ENCODE measurements around the gene OCLN.
"Not testable (repeated sequence)": the region's sequence is repeated elsewhere in the genome, so short reads cannot be mapped to it uniquely, and the experiment has no call there.

Gene OCLN

GRCh38 chr5:69491838-69492390, 676 bp upstream of the OCLN start:
- no peak for DNase-seq

- no peak for DNase-seq
Measured at GRCh38 chr5:69492923-69493395, 369 bp downstream of the OCLN start.

- peak; percentile 37 for DNase-seq
Measured at GRCh38 chr5:69493396-69494133, 975 bp downstream of the OCLN start.

- DNase-seq, result no peak
Measured at GRCh38 chr5:69494452-69494851, 1.9 kb downstream of the OCLN start.

GRCh38 chr5:69497006-69497520, 4.5 kb downstream of the OCLN start:
- no peak for DNase-seq

- DNase-seq, result no peak
Measured at GRCh38 chr5:69498384-69498783, 5.8 kb downstream of the OCLN start.

- DNase-seq, result no peak
Measured at GRCh38 chr5:69502367-69502766, 9.8 kb downstream of the OCLN start.

- no peak for DNase-seq
Measured at GRCh38 chr5:69502767-69503488, 10.3 kb downstream of the OCLN start.

- DNase-seq, result no peak
Measured at GRCh38 chr5:69504036-69504435, 11.4 kb downstream of the OCLN start.

- no peak for DNase-seq
Measured at GRCh38 chr5:69505306-69505705, 12.7 kb downstream of the OCLN start.

- no peak for DNase-seq
Measured at GRCh38 chr5:69509212-69509611, 16.6 kb downstream of the OCLN start.

- DNase-seq, result no peak
Measured at GRCh38 chr5:69510694-69511093, 18.1 kb downstream of the OCLN start.

- DNase-seq, result no peak
Measured at GRCh38 chr5:69512740-69513260, 20.2 kb downstream of the OCLN start.

- not testable (repeated sequence) for DNase-seq
Measured at GRCh38 chr5:69515570-69515969, 23.0 kb downstream of the OCLN start.

- DNase-seq, result no peak
Measured at GRCh38 chr5:69516769-69517168, 24.2 kb downstream of the OCLN start.

GRCh38 chr5:69517763-69518212, 25.2 kb downstream of the OCLN start:
- peak; percentile 26 for DNase-seq

- DNase-seq, result no peak
Measured at GRCh38 chr5:69519285-69519684, 26.7 kb downstream of the OCLN start.

- no peak for DNase-seq
Measured at GRCh38 chr5:69522035-69522434, 29.4 kb downstream of the OCLN start.

- DNase-seq, result no peak
Measured at GRCh38 chr5:69525490-69525889, 32.9 kb downstream of the OCLN start.

- DNase-seq, result no peak
Measured at GRCh38 chr5:69526660-69527059, 34.1 kb downstream of the OCLN start.

GRCh38 chr5:69527128-69527770, 34.7 kb downstream of the OCLN start:
- no peak for DNase-seq

- DNase-seq, result no peak
Measured at GRCh38 chr5:69528035-69528434, 35.4 kb downstream of the OCLN start.

GRCh38 chr5:69528609-69529008, 36.0 kb downstream of the OCLN start:
- no peak for DNase-seq

All from COR-L47 (cell line).